Measurements from ENCODE around the gene TMEM100.

TMEM100 gene

GRCh38 chr17:55717898-55718735, 4.5 kb downstream of the TMEM100 start:
- ChIA-PET POLR2A (no interaction called here), CTCF (interaction anchor here (0.7 to 7.4 kb wide), 28 partner anchors 9 to 329 kb away, joined by 3 to 61 read pairs (median 5); partner anchors contain the start of gene PCTP)
- peak; percentile 24 for DNase-seq (ENCODE audit: extremely low spot score)
- peak; percentile 60 for TF ChIP-seq CTCF (IDR thresholded peaks at IDR 0.05; ENCODE audit: control extremely low read depth, extremely low read depth, low read depth, missing control alignments)

GRCh38 chr17:55717432-55717831, 5.2 kb downstream of the TMEM100 start:
- ChIA-PET CTCF (interaction anchor here (0.7 to 7.4 kb wide), 27 partner anchors 9 to 329 kb away, joined by 3 to 61 read pairs (median 5); partner anchors contain the start of gene PCTP), POLR2A (no interaction called here)
- TF ChIP-seq CTCF (IDR thresholded peaks at IDR 0.05; ENCODE audit: control extremely low read depth, extremely low read depth, low read depth, missing control alignments), result no peak
- DNase-seq (ENCODE audit: extremely low spot score), result no peak

DNA sequence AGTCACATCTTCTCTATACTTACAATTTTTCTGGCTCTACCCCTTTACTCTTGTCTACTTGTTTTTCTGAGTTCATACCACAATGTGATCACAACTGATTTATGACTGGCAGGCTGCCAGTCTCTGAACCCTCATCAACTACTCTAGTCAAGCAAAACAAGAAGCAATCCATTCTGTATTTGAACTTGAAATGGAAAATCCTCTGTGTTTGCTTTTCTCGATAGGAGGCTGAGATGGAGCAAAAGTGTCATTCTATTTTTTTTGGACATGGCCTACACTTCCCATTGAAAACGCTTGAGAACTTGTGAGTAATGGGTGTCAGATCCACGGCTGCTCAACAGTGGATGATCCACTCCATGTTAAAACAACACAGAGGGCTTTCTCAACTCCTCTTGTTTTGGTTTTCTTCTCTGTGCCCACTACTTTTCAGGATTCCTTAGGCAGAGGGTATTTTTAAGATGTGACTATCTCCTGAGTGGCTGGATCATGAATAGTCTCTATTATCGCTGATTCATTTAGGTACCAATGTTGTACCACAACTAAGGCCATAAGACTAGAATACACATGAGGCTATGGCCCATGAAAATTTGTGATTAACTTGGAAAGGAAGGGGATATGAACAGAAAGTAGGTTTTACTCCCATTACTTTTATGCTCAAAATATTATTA, 11.7 kb downstream of the TMEM100 start:
- POLR2A ChIA-PET, result no interaction called here
- no peak for TF ChIP-seq CTCF (IDR thresholded peaks at IDR 0.05; ENCODE audit: control extremely low read depth, extremely low read depth, low read depth, missing control alignments)
- DNase-seq (ENCODE audit: extremely low spot score), result no peak
- CTCF ChIA-PET, result interaction anchor here (2.3 to 4.3 kb wide), 2 partner anchors 7 to 10 kb away, joined by 6 to 25 read pairs; no protein-coding TSS in a partner anchor

DNA sequence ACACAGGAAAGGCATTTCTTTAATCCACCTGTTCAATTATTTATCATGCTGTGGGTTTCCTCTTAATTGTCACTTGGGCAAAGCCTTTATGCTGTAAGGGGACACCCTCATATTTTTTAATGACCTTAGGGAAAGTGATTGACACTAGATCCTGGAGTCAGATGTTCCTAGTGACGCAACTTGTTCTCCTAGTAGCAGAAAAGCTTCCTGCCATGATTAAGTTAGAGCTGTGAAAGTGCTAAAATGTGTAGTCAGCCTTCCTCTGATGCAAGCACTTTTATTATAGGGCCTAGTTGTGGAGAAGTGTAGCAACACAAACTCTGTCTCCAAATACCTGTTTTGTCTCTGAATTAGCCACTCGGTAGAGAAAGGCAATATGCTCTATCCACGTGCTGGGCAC, 12.3 kb downstream of the TMEM100 start:
- CTCF ChIA-PET, result interaction anchor here (4.3 kb wide), 1 partner anchor 8 kb away, joined by 25 read pairs; no protein-coding TSS in a partner anchor

GRCh38 chr17:55709984-55710383, 12.7 kb downstream of the TMEM100 start:
- POLR2A ChIA-PET, result no interaction called here
- no peak for DNase-seq (ENCODE audit: extremely low spot score)
- TF ChIP-seq CTCF (IDR thresholded peaks at IDR 0.05; ENCODE audit: control extremely low read depth, extremely low read depth, low read depth, missing control alignments), result no peak
- CTCF ChIA-PET, result interaction anchor here (1.0 to 4.3 kb wide), 2 partner anchors 8 to 11 kb away, joined by 7 to 25 read pairs; no protein-coding TSS in a partner anchor

More for the DNA sequence above, 12.3 kb downstream of the TMEM100 start:
- no peak for DNase-seq (ENCODE audit: extremely low spot score)
- TF ChIP-seq CTCF (IDR thresholded peaks at IDR 0.05; ENCODE audit: control extremely low read depth, extremely low read depth, low read depth, missing control alignments), result no peak
- POLR2A ChIA-PET, result no interaction called here

- ChIA-PET CTCF (interaction anchor here (1.0 to 4.3 kb wide), 2 partner anchors 9 to 11 kb away, joined by 7 to 25 read pairs; no protein-coding TSS in a partner anchor), POLR2A (no interaction called here)
- DNase-seq (ENCODE audit: extremely low spot score), result no peak
- no peak for TF ChIP-seq CTCF (IDR thresholded peaks at IDR 0.05; ENCODE audit: control extremely low read depth, extremely low read depth, low read depth, missing control alignments)
Observed at GRCh38 chr17:55709440-55709839, 13.2 kb downstream of the TMEM100 start.
